Erythroblast (primary cell): Measurements from ENCODE around the gene ADAMTSL2.

ENCODE experiments used
- GATA1 ChIP-seq: IDR thresholded peaks from 2 replicates; pipeline ENCODE4 v1.6.1; 2011; ENCODE audit warnings: low read depth, mild to moderate bottlenecking, control low read depth, low read length, moderate library complexity
- POLR2A ChIP-seq: IDR thresholded peaks from 2 replicates; pipeline ENCODE4 v1.6.1; 2011; ENCODE audit warnings: mild to moderate bottlenecking, low read length

GRCh38 chr9:133619791-133620190 lies 85.3 kb downstream of the ADAMTSL2 start:
- TF ChIP-seq POLR2A (no peak), GATA1 (no peak)
